Left cardiac atrium (tissue), 4 donors: ENCODE measurements around the gene CELF2. TPM values are rescaled to one million over a fixed set of nuclear protein-coding genes. Genes with fewer than 3 reads are reported as not detected.

Experiments used
- ATAC-seq, 2 donors: fragments of 200-7000 bp; cut with Tn5 transposase; one replicate each; pipeline ENCODE4 v1.9.1; 2020; ENCODE audit warnings: mild to moderate bottlenecking in 2 of 2, moderate library complexity in 2 of 2
- DNase-seq: peaks from one replicate; pipeline ENCODE4 v3.0.0-alpha.2; 2020
- intact Hi-C, 2 donors: fragments of 100-400 bp; cut with DNase I; formaldehyde crosslinking; loops; one replicate each; pipeline versions ENCODE4 v1.14.1 to v1.15.1; 2022 to 2023
- total RNA-seq, 2 donors: library from RNA; stranded (reverse); fragmentation: NEBNext Ultra II Directional; extraction: Animal tissue kit (Norgen Biotek cat#: 25700); gene quantifications; one replicate each; pipeline ENCODE4 v1.2.1, GENCODE V29; 2021
- donor health status: DM: no; HTN: yes; CAD: no.
- donor health status: DM: no; HTN: yes; CAD: no; lungs with severe emphysema.
- donor health status: DM: yes; HTN: yes; CAD: no.
- donor health status: Dilated cardiomyopathy.

Gene CELF2
- total RNA-seq, 2 donors from 2014 or later = 68.4 to 72.5 TPM

DNA sequence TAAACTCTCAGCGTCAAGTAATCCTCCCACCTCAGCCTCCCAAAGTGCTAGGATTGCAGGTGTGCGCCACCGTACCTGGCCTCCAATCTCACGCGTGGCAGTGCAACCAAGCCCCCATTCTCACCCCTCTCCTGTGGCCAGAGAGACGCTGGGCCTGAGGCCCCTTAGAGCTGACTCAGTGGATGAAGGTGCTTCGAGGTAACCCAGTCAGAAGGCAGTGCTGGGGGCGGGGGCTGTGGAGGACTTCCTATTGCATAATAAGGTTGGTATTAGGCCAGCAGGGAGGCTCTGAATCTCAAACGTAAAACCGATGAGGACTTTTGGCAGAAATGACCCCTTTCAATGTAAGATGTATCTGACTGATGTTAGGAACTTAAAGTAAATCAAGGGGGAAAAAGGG is 364.5 kb downstream of the CELF2 start:
- intact Hi-C loops = no loop called here
- no peak for DNase-seq

GRCh38 chr10:11386044-11386443 is 368.4 kb downstream of the CELF2 start:
- ATAC-seq = no peak
- intact Hi-C loops = no loop called here
- no peak for DNase-seq

More for the DNA sequence above, 364.5 kb downstream of the CELF2 start:
- ATAC-seq = no peak
